H1 (cell line): ENCODE measurements around the gene GPR35. TPM values are rescaled to one million over a fixed set of nuclear protein-coding genes. Genes with fewer than 3 reads are reported as not detected.

ENCODE experiments used
- ATF2 ChIP-seq: IDR thresholded peaks from 2 replicates; pipeline ENCODE4 v1.6.1; 2012; ENCODE audit warnings: low read length, inconsistent platforms
- JUN ChIP-seq: IDR thresholded peaks from 2 replicates; pipeline ENCODE4 v1.6.1; 2011; ENCODE audit warnings: low read depth, mild to moderate bottlenecking, improper control_type of control experiment, low read length
- SP4 ChIP-seq: IDR thresholded peaks from 2 replicates; pipeline ENCODE4 v1.6.1; 2012; ENCODE audit warnings: low read length, inconsistent platforms
- polyA plus RNA-seq, 7 experiments: library from polyadenylated mRNA; depleted of rRNA in 3 of 7; stranded (reverse) in 5 of 7; unstranded in 2 of 7; fragments of >200 nt in 5 of 7; fragments of 200-250 nt in 2 of 7; gene quantifications; 1 replicate in 5 of 7; 2 replicates in 1 of 7; 4 replicates in 1 of 7; pipeline versions ENCODE4 v1.2.1 to v1.2.3, GENCODE V29; 2011 to 2013; ENCODE audit warnings: missing spikeins in 2 of 7, mixed read lengths in 2 of 7
- total RNA-seq: library from RNA; stranded (reverse); fragmentation: NEBNext Ultra II Directional; extraction: Animal tissue kit (Norgen Biotek cat#: 25700); gene quantifications from 2 replicates; pipeline ENCODE4 v1.2.1, GENCODE V29; 2021

GPR35 gene
- total and polyA plus RNA-seq, 2 of the 8 experiments (the other 6 are each of a cell fraction or from before 2014, with no cell fraction given), result 0.47 TPM; not detected in 1

- no peak for TF ChIP-seq ATF2
- TF ChIP-seq SP4, result no peak
- no peak for TF ChIP-seq JUN
- TF ChIP-seq, all 59 proteins: peak for 0
Measured at GRCh38 chr2:240588669-240589068, 36.6 kb upstream of the GPR35 start (continued).
